Neural cell (in vitro differentiated cells): Measurements from ENCODE around the gene RNF212. TPM values are rescaled to one million over a fixed set of nuclear protein-coding genes. Genes with fewer than 3 reads are reported as not detected.

ENCODE experiments used
- H2AFZ ChIP-seq: fragments of 200-600, 300-800 bp; sonication (generic), shearing (Covaris generic); 2 replicates; pipeline ENCODE4 v1.6.0; 2014; ENCODE audit warnings: low read depth, mild to moderate bottlenecking, antibody characterized with exemption, low read length, moderate library complexity
- H3F3A ChIP-seq: fragments of 200-600 bp; shearing (Covaris generic); 2 replicates; pipeline ENCODE4 v1.6.1; 2016; ENCODE audit warnings: mild to moderate bottlenecking, moderate library complexity, mixed read lengths, antibody characterized with exemption, low read length; ENCODE audit not compliant: insufficient read depth, poor library complexity, severe bottlenecking
- H3K27ac ChIP-seq: fragments of 200-600, 300-800 bp; sonication (generic), shearing (Covaris generic); 2 replicates; pipeline ENCODE4 v1.5.1; 2014; ENCODE audit warnings: mild to moderate bottlenecking, low read length, moderate library complexity
- H3K27me3 ChIP-seq: fragments of 300-800, 200-600 bp; sonication (generic), shearing (Covaris generic); 2 replicates; pipeline ENCODE4 v1.6.0; 2014; ENCODE audit warnings: mild to moderate bottlenecking, low read depth, low read length, moderate library complexity; ENCODE audit not compliant: insufficient read depth
- H3K36me3 ChIP-seq: fragments of 300-800, 200-600 bp; sonication (generic), shearing (Covaris generic); 2 replicates; pipeline ENCODE4 v1.5.1; 2014; ENCODE audit warnings: mild to moderate bottlenecking, antibody characterized with exemption, low read length, moderate library complexity; ENCODE audit not compliant: insufficient read depth
- H3K4me2 ChIP-seq: fragments of 300-800, 200-600 bp; sonication (generic), shearing (Covaris generic); 2 replicates; pipeline ENCODE4 v1.6.0; 2014; ENCODE audit warnings: mild to moderate bottlenecking, low read length
- H3K4me3 ChIP-seq: fragments of 300-800, 200-600 bp; sonication (generic), shearing (Covaris generic); 2 replicates; pipeline ENCODE4 v1.5.1; 2014; ENCODE audit warnings: mild to moderate bottlenecking, low read length, moderate library complexity
- H3K79me2 ChIP-seq: fragments of 200-600 bp; shearing (Covaris generic); replicated peaks from 2 replicates; pipeline ENCODE4 v1.6.0; 2014; ENCODE audit warnings: mild to moderate bottlenecking, low read length, moderate library complexity; ENCODE audit not compliant: insufficient read depth
- H3K9ac ChIP-seq: fragments of 300-800, 200-600 bp; sonication (generic), shearing (Covaris generic); 2 replicates; pipeline ENCODE4 v1.6.1; 2016; ENCODE audit warnings: mild to moderate bottlenecking, low read length, mixed read lengths
- H3K9me2 ChIP-seq: fragments of 200-600 bp; shearing (Covaris generic); 2 replicates; pipeline ENCODE4 v1.6.1; 2016; ENCODE audit warnings: mild to moderate bottlenecking, low read length, mixed read lengths; ENCODE audit not compliant: insufficient read depth
- H3K9me3 ChIP-seq: fragments of 200-600, 300-800 bp; sonication (generic), shearing (Covaris generic); 2 replicates; pipeline ENCODE4 v1.6.1; 2016; ENCODE audit warnings: mild to moderate bottlenecking, mixed run types, low read length, moderate library complexity, mixed read lengths
- H4K20me1 ChIP-seq: fragments of 200-600 bp; shearing (Covaris generic); 2 replicates; pipeline ENCODE4 v1.6.1; 2016; ENCODE audit warnings: mild to moderate bottlenecking, mixed run types; ENCODE audit not compliant: insufficient read depth
- EP300 ChIP-seq: fragments of 450-650 bp; conservative IDR thresholded peaks from 2 replicates; pipeline ENCODE4 v1.6.1; 2014; ENCODE audit warnings: antibody characterized with exemption, mild to moderate bottlenecking, moderate library complexity; ENCODE audit not compliant: poor library complexity, severe bottlenecking
- EZH2 ChIP-seq: fragments of 200-600, 300-800 bp; shearing (Covaris generic), sonication (generic); IDR thresholded peaks from 2 replicates; pipeline ENCODE4 v1.6.1; 2014; ENCODE audit warnings: antibody characterized with exemption, low read length, borderline replicate concordance, mild to moderate bottlenecking; ENCODE audit not compliant: insufficient read depth, poor library complexity, severe bottlenecking
- MXI1 ChIP-seq: fragments of 450-650 bp; conservative IDR thresholded peaks from 2 replicates; pipeline ENCODE4 v1.6.1; 2014; ENCODE audit warnings: antibody characterized with exemption, mild to moderate bottlenecking; ENCODE audit not compliant: poor library complexity, severe bottlenecking
- POLR2AphosphoS5 ChIP-seq: IDR thresholded peaks from 2 replicates; pipeline ENCODE4 v1.6.1; 2012
- RAD21 ChIP-seq: fragments of 450-650 bp; conservative IDR thresholded peaks from 2 replicates; pipeline ENCODE4 v1.6.1; 2014; ENCODE audit warnings: antibody characterized with exemption, mild to moderate bottlenecking, moderate library complexity
- SMC3 ChIP-seq: fragments of 450-650 bp; conservative IDR thresholded peaks from 2 replicates; pipeline ENCODE4 v1.6.1; 2014; ENCODE audit warnings: antibody characterized with exemption, mild to moderate bottlenecking, moderate library complexity; ENCODE audit not compliant: poor library complexity
- TAF1 ChIP-seq: IDR thresholded peaks from 2 replicates; pipeline ENCODE4 v1.6.1; 2012; ENCODE audit warnings: low read depth
- polyA plus RNA-seq: library from polyadenylated mRNA; depleted of rRNA; stranded (reverse); fragments of >200 nt; gene quantifications from 2 replicates; pipeline ENCODE4 v1.2.3, GENCODE V29; 2014
- TF ChIP-seq, protein P1 (sequence below): fragments of 450-650 bp; IDR thresholded peaks from 2 replicates; pipeline ENCODE4 v1.5.1; 2014; ENCODE audit warnings: antibody characterized with exemption, mild to moderate bottlenecking, moderate library complexity; ENCODE audit not compliant: poor library complexity, severe bottlenecking
- TF ChIP-seq, protein P2 (sequence below): IDR thresholded peaks from 2 replicates; pipeline ENCODE4 v1.6.1; 2012; ENCODE audit warnings: borderline replicate concordance

Gene RNF212
- polyA plus RNA-seq, 1 donor from 2014 or later, result 1.5 TPM

DNA sequence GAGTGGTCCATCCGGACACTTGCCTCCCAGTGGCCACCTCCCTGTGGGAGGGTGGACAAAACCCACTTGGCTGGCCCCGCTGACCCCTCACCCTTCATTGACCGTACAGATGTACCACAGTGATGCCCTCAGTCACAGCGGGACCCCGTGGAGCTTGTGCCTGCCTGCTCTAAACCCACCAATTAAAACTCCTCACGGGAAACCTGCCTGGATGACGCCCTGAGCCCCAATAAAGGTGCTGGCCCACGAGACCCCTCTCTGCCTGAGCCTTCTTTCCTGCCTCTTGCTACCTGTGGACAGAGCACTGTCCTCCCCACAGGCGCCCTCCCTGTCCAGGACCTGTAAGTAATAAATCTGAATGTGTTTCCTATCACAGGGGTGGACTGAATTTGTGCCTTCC, 32.9 kb downstream of the RNF212 start:
- Histone ChIP-seq H3K36me3 (no peaks in the 10 kb centered on the region), H2AFZ (no peak overlapping the region), H3K27ac (no peak overlapping the region), H3K27me3 (no peaks in the 10 kb centered on the region), H4K20me1 (no peaks in the 10 kb centered on the region), H3K4me2 (no peak overlapping the region), H3K9ac (no peak overlapping the region), H3K4me3 (no peak overlapping the region), H3K9me3 (no peaks in the 10 kb centered on the region), H3K9me2 (no peaks in the 10 kb centered on the region), H3F3A (no peaks in the 10 kb centered on the region), H3K79me2 (no peaks in the 10 kb centered on the region)
- TF ChIP-seq EP300, result no peak
- TF ChIP-seq RAD21, result no peak
- TF ChIP-seq, protein P1, sequence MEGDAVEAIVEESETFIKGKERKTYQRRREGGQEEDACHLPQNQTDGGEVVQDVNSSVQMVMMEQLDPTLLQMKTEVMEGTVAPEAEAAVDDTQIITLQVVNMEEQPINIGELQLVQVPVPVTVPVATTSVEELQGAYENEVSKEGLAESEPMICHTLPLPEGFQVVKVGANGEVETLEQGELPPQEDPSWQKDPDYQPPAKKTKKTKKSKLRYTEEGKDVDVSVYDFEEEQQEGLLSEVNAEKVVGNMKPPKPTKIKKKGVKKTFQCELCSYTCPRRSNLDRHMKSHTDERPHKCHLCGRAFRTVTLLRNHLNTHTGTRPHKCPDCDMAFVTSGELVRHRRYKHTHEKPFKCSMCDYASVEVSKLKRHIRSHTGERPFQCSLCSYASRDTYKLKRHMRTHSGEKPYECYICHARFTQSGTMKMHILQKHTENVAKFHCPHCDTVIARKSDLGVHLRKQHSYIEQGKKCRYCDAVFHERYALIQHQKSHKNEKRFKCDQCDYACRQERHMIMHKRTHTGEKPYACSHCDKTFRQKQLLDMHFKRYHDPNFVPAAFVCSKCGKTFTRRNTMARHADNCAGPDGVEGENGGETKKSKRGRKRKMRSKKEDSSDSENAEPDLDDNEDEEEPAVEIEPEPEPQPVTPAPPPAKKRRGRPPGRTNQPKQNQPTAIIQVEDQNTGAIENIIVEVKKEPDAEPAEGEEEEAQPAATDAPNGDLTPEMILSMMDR, result no peak
- TF ChIP-seq SMC3, result no peak
- no peak for TF ChIP-seq POLR2AphosphoS5
- TF ChIP-seq, protein P2, sequence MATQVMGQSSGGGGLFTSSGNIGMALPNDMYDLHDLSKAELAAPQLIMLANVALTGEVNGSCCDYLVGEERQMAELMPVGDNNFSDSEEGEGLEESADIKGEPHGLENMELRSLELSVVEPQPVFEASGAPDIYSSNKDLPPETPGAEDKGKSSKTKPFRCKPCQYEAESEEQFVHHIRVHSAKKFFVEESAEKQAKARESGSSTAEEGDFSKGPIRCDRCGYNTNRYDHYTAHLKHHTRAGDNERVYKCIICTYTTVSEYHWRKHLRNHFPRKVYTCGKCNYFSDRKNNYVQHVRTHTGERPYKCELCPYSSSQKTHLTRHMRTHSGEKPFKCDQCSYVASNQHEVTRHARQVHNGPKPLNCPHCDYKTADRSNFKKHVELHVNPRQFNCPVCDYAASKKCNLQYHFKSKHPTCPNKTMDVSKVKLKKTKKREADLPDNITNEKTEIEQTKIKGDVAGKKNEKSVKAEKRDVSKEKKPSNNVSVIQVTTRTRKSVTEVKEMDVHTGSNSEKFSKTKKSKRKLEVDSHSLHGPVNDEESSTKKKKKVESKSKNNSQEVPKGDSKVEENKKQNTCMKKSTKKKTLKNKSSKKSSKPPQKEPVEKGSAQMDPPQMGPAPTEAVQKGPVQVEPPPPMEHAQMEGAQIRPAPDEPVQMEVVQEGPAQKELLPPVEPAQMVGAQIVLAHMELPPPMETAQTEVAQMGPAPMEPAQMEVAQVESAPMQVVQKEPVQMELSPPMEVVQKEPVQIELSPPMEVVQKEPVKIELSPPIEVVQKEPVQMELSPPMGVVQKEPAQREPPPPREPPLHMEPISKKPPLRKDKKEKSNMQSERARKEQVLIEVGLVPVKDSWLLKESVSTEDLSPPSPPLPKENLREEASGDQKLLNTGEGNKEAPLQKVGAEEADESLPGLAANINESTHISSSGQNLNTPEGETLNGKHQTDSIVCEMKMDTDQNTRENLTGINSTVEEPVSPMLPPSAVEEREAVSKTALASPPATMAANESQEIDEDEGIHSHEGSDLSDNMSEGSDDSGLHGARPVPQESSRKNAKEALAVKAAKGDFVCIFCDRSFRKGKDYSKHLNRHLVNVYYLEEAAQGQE, result no peak
- no peak for TF ChIP-seq TAF1
- TF ChIP-seq MXI1, result no peak

DNA sequence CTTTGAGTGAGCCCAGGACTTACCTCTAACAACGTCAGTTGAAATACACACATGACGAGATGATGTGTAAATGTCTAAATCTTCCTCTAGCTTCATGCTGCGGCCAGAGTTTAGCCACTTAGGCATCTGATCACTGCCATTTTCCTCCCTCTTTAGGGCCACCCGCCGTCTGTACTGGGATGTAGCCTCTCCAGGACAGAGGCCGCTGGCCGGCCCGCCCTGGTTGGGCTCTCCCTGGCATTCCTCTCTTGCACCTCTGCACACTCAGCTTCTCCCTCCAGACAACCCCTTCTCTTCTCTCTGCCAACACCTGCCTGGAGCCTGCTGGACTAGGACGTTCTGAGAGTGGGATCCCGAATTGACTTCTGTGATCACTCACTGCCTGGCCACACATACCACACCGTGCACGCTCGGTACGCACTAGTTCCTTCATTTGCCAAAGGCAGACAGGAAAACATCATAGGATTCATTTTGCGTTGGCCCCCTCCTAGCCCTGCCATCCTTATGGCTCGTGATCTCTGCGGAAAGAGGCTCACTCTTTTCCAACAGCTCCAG, 33.6 kb downstream of the RNF212 start:
- Histone ChIP-seq H3K36me3 (no peaks in the 10 kb centered on the region), H3F3A (no peaks in the 10 kb centered on the region), H3K79me2 (no peaks in the 10 kb centered on the region), H3K27ac (no peak overlapping the region), H3K27me3 (no peaks in the 10 kb centered on the region), H3K9me3 (no peaks in the 10 kb centered on the region), H4K20me1 (no peaks in the 10 kb centered on the region), H3K4me2 (no peak overlapping the region), H3K9ac (no peak overlapping the region), H2AFZ (no peak overlapping the region), H3K9me2 (no peaks in the 10 kb centered on the region), H3K4me3 (no peak overlapping the region)
- no peak for TF ChIP-seq MXI1

DNA sequence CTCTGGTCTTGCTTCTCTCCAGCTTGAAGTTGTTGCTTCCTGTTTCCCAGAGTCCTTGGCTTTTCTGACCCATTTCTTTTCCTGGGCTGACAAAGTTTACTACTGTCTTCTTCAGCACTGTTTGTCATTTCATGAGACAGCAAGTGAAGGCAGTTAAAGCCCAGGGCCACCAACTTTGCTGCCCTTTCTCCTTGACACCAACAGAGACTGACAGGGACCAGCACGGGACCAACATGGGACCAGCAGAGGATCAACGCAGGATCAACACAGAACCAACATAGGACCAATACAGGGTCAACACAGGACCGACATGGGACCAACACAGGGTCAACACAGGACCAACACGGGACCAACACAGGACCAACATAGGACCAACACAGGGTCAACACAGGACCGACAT, 34.9 kb downstream of the RNF212 start:
- Histone ChIP-seq H2AFZ (no peak overlapping the region), H3K9ac (no peak overlapping the region), H4K20me1 (no peaks in the 10 kb centered on the region), H3K36me3 (no peaks in the 10 kb centered on the region), H3K79me2 (no peaks in the 10 kb centered on the region), H3K9me2 (no peaks in the 10 kb centered on the region), H3K27ac (no peak overlapping the region), H3K9me3 (no peaks in the 10 kb centered on the region), H3F3A (no peaks in the 10 kb centered on the region), H3K4me2 (no peak overlapping the region), H3K4me3 (no peak overlapping the region), H3K27me3 (no peaks in the 10 kb centered on the region)
- TF ChIP-seq RAD21 (no peak), POLR2AphosphoS5 (no peak), EP300 (no peak), EZH2 (no peak), TAF1 (no peak), SMC3 (no peak), MXI1 (no peak)
- TF ChIP-seq, protein P2, result no peak
- TF ChIP-seq, protein P1, result no peak
